AG09309 (cell line): ENCODE results near the gene SPDL1.

Experiments
- DNase-seq: peaks from one replicate; pipeline ENCODE4 v3.0.0-alpha.2; 2010; ENCODE audit warnings: low read depth
- H3K4me3 ChIP-seq: 2 replicates; pipeline ENCODE4 v1.5.1; 2011; ENCODE audit warnings: mild to moderate bottlenecking, low read depth, low read length, moderate library complexity; ENCODE audit not compliant: control insufficient read depth
- TF ChIP-seq, protein P1 (sequence below): IDR thresholded peaks from 2 replicates; pipeline ENCODE4 v1.5.1; 2011; ENCODE audit warnings: mild to moderate bottlenecking, low read depth, low read length, inconsistent platforms; ENCODE audit not compliant: insufficient read depth, control insufficient read depth; ENCODE audit errors: missing control alignments

Gene SPDL1

DNA sequence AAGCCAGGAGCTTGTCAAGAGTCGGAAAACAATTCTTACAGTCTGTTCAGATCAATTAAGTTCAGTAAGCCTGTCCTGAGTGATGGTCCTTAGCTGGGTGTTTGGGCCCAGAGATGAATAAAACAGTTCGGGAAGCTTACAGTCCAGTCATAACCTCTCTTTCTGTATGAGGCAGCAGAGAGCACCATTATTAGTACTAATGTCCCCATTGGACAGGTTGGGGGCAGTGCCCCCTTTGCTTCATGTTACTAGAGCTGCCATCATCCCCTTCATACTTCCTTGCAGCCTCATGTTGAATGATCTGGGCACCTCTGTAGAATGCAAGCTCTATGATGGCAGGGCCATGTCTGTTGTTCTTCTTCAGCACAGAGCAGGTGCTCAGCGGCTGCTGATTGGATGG, 63.3 kb downstream of the SPDL1 start:
- H3K4me3 ChIP-seq: no peak overlapping the region
- TF ChIP-seq, protein P1, sequence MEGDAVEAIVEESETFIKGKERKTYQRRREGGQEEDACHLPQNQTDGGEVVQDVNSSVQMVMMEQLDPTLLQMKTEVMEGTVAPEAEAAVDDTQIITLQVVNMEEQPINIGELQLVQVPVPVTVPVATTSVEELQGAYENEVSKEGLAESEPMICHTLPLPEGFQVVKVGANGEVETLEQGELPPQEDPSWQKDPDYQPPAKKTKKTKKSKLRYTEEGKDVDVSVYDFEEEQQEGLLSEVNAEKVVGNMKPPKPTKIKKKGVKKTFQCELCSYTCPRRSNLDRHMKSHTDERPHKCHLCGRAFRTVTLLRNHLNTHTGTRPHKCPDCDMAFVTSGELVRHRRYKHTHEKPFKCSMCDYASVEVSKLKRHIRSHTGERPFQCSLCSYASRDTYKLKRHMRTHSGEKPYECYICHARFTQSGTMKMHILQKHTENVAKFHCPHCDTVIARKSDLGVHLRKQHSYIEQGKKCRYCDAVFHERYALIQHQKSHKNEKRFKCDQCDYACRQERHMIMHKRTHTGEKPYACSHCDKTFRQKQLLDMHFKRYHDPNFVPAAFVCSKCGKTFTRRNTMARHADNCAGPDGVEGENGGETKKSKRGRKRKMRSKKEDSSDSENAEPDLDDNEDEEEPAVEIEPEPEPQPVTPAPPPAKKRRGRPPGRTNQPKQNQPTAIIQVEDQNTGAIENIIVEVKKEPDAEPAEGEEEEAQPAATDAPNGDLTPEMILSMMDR: no peak
- DNase-seq: no peak

DNA sequence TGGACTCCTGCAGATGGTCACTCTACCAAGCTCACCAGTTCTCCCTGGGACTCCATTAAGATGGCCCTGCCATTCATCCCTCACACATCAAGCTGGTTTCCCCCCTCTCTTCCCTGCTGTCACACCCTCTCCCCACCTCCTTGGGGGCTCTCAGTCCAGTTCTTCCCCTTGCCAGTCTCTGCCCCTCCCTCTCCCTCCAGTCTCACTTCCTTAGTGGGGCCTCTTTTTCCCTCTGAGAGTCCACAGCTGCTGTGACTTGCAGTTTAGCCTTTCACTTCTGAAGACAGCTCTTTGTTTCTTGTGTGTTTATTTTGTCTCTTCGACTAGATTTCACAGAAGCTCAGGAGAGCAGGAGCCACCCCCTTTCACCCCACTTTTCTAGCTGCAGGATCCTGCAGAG, 64.0 kb downstream of the SPDL1 start:
- TF ChIP-seq, protein P1: no peak
- no peak overlapping the region for H3K4me3 ChIP-seq
- DNase-seq: no peak

DNA sequence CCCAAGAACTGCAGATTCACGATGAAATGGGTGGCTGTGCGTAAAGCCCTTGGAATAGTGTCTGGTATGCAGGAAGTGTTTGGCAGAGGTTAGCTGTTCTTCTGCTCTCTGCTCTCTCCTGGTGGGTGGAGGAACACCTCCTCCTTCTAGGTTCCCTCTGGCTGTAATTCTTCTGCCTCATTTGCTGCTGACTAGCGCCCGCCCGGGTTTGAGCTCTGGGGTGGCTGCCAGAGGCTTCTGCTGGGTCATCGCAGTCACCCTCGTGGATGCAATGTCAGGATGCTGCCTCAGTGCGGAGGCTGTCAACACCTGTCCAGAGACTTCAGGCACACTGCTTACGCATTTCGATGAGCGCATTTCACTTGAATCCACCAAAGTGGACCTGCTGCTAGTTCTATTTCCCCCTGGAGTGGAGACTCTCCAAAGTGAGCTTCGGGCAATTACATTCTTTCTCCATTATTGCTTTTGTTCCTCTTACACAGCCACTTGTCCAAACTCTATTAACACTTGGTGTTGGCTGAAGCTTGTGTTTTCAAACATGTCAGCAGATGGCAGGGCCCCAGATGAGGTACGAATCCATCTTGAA, 65.2 kb downstream of the SPDL1 start:
- H3K4me3 ChIP-seq: no peak overlapping the region
- TF ChIP-seq, protein P1: no peak

DNA sequence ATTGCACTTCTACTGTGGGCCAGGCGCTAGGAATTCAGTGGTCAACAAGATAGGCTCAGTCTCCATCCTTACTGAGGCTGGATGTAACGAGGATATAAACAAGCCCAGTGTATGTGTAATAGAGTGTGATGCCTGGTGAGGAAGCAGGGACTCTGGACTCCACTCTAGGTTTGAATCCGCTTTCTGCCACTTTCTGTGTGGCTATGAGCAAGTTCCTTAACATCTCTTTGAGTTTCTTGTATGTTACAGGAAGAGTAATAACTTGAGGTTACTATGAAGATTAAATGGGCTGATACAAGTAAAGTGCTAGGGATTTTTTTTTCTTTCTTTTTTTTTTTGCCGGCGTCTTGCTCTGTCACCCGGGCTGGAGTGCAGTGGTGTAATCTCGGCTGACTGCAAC, 65.9 kb downstream of the SPDL1 start:
- H3K4me3 ChIP-seq: no peak overlapping the region
- no peak for DNase-seq
- TF ChIP-seq, protein P1: no peak

More for the DNA sequence above, 65.2 kb downstream of the SPDL1 start:
- no peak for DNase-seq

DNA sequence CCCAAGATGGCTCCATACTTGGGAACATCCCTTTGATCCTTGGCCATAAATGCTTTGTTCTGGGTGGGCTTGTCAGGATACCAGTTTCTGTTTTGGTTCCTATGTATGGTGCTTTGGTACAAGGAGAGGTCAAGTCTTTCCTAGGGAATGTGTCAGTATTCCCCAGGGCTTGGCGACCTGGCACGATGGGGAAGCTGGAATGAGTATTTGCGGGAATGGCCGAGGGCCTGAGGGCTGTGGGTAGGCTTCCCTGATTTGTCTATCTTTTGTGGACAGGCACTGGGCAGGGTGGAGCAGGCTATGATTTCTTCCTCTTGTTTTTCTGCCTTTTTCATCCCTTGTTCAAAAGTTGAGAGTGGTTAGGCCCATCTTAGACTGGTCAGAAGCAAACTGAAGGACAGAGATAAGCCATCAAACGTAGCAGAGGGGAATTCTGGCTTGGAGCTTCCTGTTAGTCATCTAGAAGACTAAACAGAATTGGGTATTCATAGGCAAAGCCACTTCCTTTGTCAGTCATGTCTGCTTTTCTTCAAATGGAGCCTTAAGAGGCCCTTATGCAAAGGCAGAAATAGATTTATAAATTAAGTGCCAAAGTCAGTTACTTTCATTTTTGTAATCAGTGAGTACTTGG, 67.2 kb downstream of the SPDL1 start:
- TF ChIP-seq, protein P1: no peak
- peak; percentile 39 for DNase-seq
- H3K4me3 ChIP-seq: no peak overlapping the region

DNA sequence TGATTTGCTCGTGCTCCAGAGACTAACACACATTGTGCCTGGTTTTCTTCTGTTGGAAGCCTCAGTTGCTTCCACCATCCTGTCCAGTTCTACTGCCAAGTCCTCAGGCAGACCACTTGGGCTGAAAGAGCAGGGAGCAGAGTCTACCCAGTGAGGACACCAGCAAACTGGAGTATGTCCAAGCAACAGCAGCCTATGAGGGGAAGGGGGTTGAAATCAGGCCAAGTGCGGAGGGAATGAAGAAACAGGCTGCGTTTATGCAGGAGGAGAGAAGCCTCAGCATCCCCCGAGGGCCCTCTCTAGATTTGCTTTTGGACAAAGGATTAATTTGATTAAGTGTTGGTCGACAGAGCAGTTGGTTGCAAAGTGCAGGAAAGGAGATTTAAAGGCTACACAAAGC, 68.0 kb downstream of the SPDL1 start:
- DNase-seq: no peak
- H3K4me3 ChIP-seq: no peak overlapping the region

More for the DNA sequence above, 68.0 kb downstream of the SPDL1 start:
- TF ChIP-seq, protein P1: no peak
